SKM-1 treated with dmso at 0.1 percent for 144 hours (cell line): ENCODE results near the gene PRDM7.
"Not testable (repeated sequence)": the region's sequence is repeated elsewhere in the genome, so short reads cannot be mapped to it uniquely, and the experiment has no call there.

Experiments
- DNase-seq: peaks from one replicate; lab custom pipeline; 2025; ENCODE audit not compliant: unreplicated experiment; lab: John Stamatoyannopoulos, UW

PRDM7 gene

GRCh38 chr16:90077757-90078578 is 837 bp upstream of the PRDM7 start:
- peak; percentile 53 for DNase-seq

GRCh38 chr16:90072442-90073105 is 4.6 kb downstream of the PRDM7 start:
- DNase-seq, result no peak

- DNase-seq, result peak; percentile 51
Observed at GRCh38 chr16:90070440-90070839, 6.7 kb downstream of the PRDM7 start.

GRCh38 chr16:90061437-90061836 is 15.7 kb downstream of the PRDM7 start:
- DNase-seq, result no peak

- DNase-seq, result no peak
Observed at GRCh38 chr16:90057738-90058173, 19.4 kb downstream of the PRDM7 start.

GRCh38 chr16:90056521-90056920 is 20.6 kb downstream of the PRDM7 start:
- not testable (repeated sequence) for DNase-seq

GRCh38 chr16:90055371-90055770 is 21.8 kb downstream of the PRDM7 start:
- no peak for DNase-seq

- no peak for DNase-seq
Observed at GRCh38 chr16:90054554-90054953, 22.6 kb downstream of the PRDM7 start.

GRCh38 chr16:90053902-90054500 is 23.1 kb downstream of the PRDM7 start:
- no peak for DNase-seq

GRCh38 chr16:90050969-90051368 is 26.2 kb downstream of the PRDM7 start:
- DNase-seq, result no peak

- DNase-seq, result no peak
Observed at GRCh38 chr16:90048737-90049330, 28.3 kb downstream of the PRDM7 start.

- no peak for DNase-seq
Observed at GRCh38 chr16:90048347-90048722, 28.8 kb downstream of the PRDM7 start.

- DNase-seq, result no peak
Observed at GRCh38 chr16:90047714-90048346, 29.3 kb downstream of the PRDM7 start.

GRCh38 chr16:90046971-90047713 is 30.0 kb downstream of the PRDM7 start:
- no peak for DNase-seq

- no peak for DNase-seq
Observed at GRCh38 chr16:90046122-90046970, 30.8 kb downstream of the PRDM7 start.

GRCh38 chr16:90044111-90044551 is 33.0 kb downstream of the PRDM7 start:
- DNase-seq, result no peak

- no peak for DNase-seq
Observed at GRCh38 chr16:90043526-90043925, 33.6 kb downstream of the PRDM7 start.

GRCh38 chr16:90042946-90043514 is 34.1 kb downstream of the PRDM7 start:
- no peak for DNase-seq

GRCh38 chr16:90041896-90042473 is 35.1 kb downstream of the PRDM7 start:
- DNase-seq, result no peak
